GM23338 (cell line): ENCODE results near the gene CEBPE. TPM values are rescaled to one million over a fixed set of nuclear protein-coding genes. Genes with fewer than 3 reads are reported as not detected.

Source experiments
- ATAC-seq: fragments of 200-7000 bp; cut with Tn5 transposase; 3 replicates; pipeline ENCODE4 v1.9.1; 2020
- DNase-seq: peaks from one replicate; pipeline ENCODE4 v3.0.0-alpha.2; 2015; ENCODE audit warnings: low spot score
- H2AFZ ChIP-seq: fragments of 200-600 bp; sonication (generic); 2 replicates; pipeline ENCODE4 v1.8.0; 2016; ENCODE audit warnings: antibody characterized with exemption, mild to moderate bottlenecking, moderate library complexity
- H3F3A ChIP-seq: fragments of 200-600 bp; sonication (generic); replicated peaks from 2 replicates; pipeline ENCODE4 v1.8.0; 2017; ENCODE audit warnings: antibody characterized with exemption, mixed run types, low read depth
- H3K27ac ChIP-seq: fragments of 200-600 bp; sonication (generic); 2 replicates; pipeline ENCODE4 v1.6.1; 2016; ENCODE audit warnings: low read depth
- H3K27me3 ChIP-seq: fragments of 200-600 bp; sonication (generic); 2 replicates; pipeline ENCODE4 v1.8.0; 2016; ENCODE audit warnings: mild to moderate bottlenecking, mixed run types, moderate library complexity; ENCODE audit not compliant: insufficient read depth
- H3K36me3 ChIP-seq: fragments of 200-600 bp; sonication (generic); 2 replicates; pipeline ENCODE4 v1.8.0; 2016; ENCODE audit warnings: mild to moderate bottlenecking; ENCODE audit not compliant: insufficient read depth
- H3K4me1 ChIP-seq: fragments of 200-600 bp; sonication (generic); 2 replicates; pipeline ENCODE4 v1.8.0; 2016; ENCODE audit warnings: mild to moderate bottlenecking, moderate library complexity; ENCODE audit not compliant: insufficient read depth
- H3K4me2 ChIP-seq: fragments of 200-600 bp; sonication (generic); 2 replicates; pipeline ENCODE4 v1.7.1; 2017; ENCODE audit warnings: mixed run types
- H3K4me3 ChIP-seq: fragments of 200-600 bp; sonication (generic); 2 replicates; pipeline ENCODE4 v1.6.1; 2016; ENCODE audit warnings: mixed run types
- H3K79me2 ChIP-seq: fragments of 200-600 bp; sonication (generic); replicated peaks from 2 replicates; pipeline ENCODE4 v1.8.0; 2017; ENCODE audit warnings: mild to moderate bottlenecking; ENCODE audit not compliant: insufficient read depth
- H3K9me2 ChIP-seq: fragments of 200-600 bp; sonication (generic); 2 replicates; pipeline ENCODE4 v1.8.0; 2017; ENCODE audit not compliant: insufficient read depth
- H4K20me1 ChIP-seq: fragments of 200-600 bp; sonication (generic); replicated peaks from 2 replicates; pipeline ENCODE4 v1.8.0; 2017; ENCODE audit warnings: mild to moderate bottlenecking; ENCODE audit not compliant: insufficient read depth
- H3K27ac Mint-ChIP-seq: 2 replicates; pipeline ENCODE4 v1.8.0; 2020; ENCODE audit warnings: inconsistent platforms, mild to moderate bottlenecking, moderate library complexity, mixed read lengths
- H3K27me3 Mint-ChIP-seq: 3 replicates; pipeline ENCODE4 v1.8.0; 2022; ENCODE audit warnings: low read depth, mild to moderate bottlenecking, moderate library complexity, mixed read lengths, inconsistent platforms; ENCODE audit not compliant: insufficient read depth, poor library complexity
- H3K36me3 Mint-ChIP-seq: 3 replicates; pipeline ENCODE4 v1.8.0; 2021; ENCODE audit warnings: low read depth, mild to moderate bottlenecking, inconsistent platforms, moderate library complexity, mixed read lengths
- H3K4me1 Mint-ChIP-seq: 3 replicates; pipeline ENCODE4 v1.8.0; 2020; ENCODE audit warnings: mild to moderate bottlenecking, inconsistent platforms, mixed read lengths
- H3K4me3 Mint-ChIP-seq: 3 replicates; pipeline ENCODE4 v1.8.0; 2021; ENCODE audit warnings: moderate library complexity, mild to moderate bottlenecking, inconsistent platforms, mixed read lengths
- H3K9me3 Mint-ChIP-seq: 3 replicates; pipeline ENCODE4 v1.8.0; 2020; ENCODE audit warnings: moderate library complexity, mild to moderate bottlenecking, inconsistent platforms, mixed read lengths
- CREB1 ChIP-seq: fragments of 250-450 bp; sonication (Bioruptor Pico); IDR thresholded peaks from 2 replicates; pipeline ENCODE4 v1.5.0; 2020; ENCODE audit warnings: low read depth, mild to moderate bottlenecking, moderate library complexity
- CTCF ChIP-seq, 2 experiments: fragments of 200-600 bp in 1 of 2; sonication (generic) in 1 of 2; conservative IDR thresholded peaks; 2 replicates each; pipeline versions ENCODE4 v1.5.1 to v1.6.1; 2016 to 2017; ENCODE audit warnings: antibody characterized with exemption in 2 of 2, low read depth in 2 of 2, mild to moderate bottlenecking in 2 of 2, moderate library complexity in 1 of 2
- ETS1 ChIP-seq: IDR thresholded peaks from 2 replicates; pipeline ENCODE4 v1.6.1; 2016; ENCODE audit warnings: antibody characterized with exemption
- EZH2 ChIP-seq: fragments of 200-600 bp; sonication (generic); IDR thresholded peaks from one replicate; pipeline ENCODE4 v1.8.0; 2017; ENCODE audit warnings: antibody characterized with exemption, mild to moderate bottlenecking, low read depth; ENCODE audit not compliant: unreplicated experiment
- EZH2phosphoT487 ChIP-seq: fragments of 200-600 bp; sonication (generic); IDR thresholded peaks from one replicate; pipeline ENCODE4 v1.8.1; 2018; ENCODE audit warnings: antibody characterized with exemption; ENCODE audit not compliant: unreplicated experiment
- JUNB ChIP-seq: IDR thresholded peaks from one replicate; pipeline ENCODE4 v1.6.1; 2016; ENCODE audit warnings: antibody characterized with exemption; ENCODE audit not compliant: unreplicated experiment
- NANOG ChIP-seq: IDR thresholded peaks from 2 replicates; pipeline ENCODE4 v1.6.1; 2016; ENCODE audit warnings: antibody characterized with exemption, borderline replicate concordance
- POLR2AphosphoS5 ChIP-seq: IDR thresholded peaks from 2 replicates; pipeline ENCODE4 v1.6.1; 2016; ENCODE audit warnings: antibody characterized with exemption, low read depth
- REST ChIP-seq: IDR thresholded peaks from one replicate; pipeline ENCODE4 v1.6.1; 2018; ENCODE audit warnings: antibody characterized with exemption; ENCODE audit not compliant: unreplicated experiment
- STAT1 ChIP-seq: IDR thresholded peaks from one replicate; pipeline ENCODE4 v1.6.1; 2016; ENCODE audit warnings: antibody characterized with exemption; ENCODE audit not compliant: unreplicated experiment
- ZNF114 ChIP-seq: fragments of 250-450 bp; sonication (Bioruptor Pico); IDR thresholded peaks from 2 replicates; pipeline ENCODE4 v1.5.0; 2020; ENCODE audit warnings: mild to moderate bottlenecking, moderate library complexity
- ZNF331 ChIP-seq: fragments of 250-450 bp; sonication (Bioruptor Pico); IDR thresholded peaks from 2 replicates; pipeline ENCODE4 v1.5.0; 2020; ENCODE audit warnings: low read depth, mild to moderate bottlenecking, moderate library complexity
- ZNF462 ChIP-seq: fragments of 250-450 bp; sonication (Bioruptor Pico); IDR thresholded peaks from 2 replicates; pipeline ENCODE4 v1.5.0; 2020; ENCODE audit warnings: mild to moderate bottlenecking, moderate library complexity
- polyA plus RNA-seq: library from polyadenylated mRNA; unstranded; fragments of >200 nt; fragmentation: Nextera tagmentation; extraction: Ambion mirVana; gene quantifications from 2 replicates; pipeline ENCODE4 v1.2.1, GENCODE V29; 2016
- total RNA-seq: library from RNA; depleted of rRNA; stranded (reverse); fragments of >200 nt; shearing (Covaris generic); gene quantifications from 2 replicates; pipeline ENCODE4 v1.2.3, GENCODE V29; 2014

Gene CEBPE
- total and polyA plus RNA-seq, 2 experiments from 2014 or later = not detected

- 0 out of 3 replicates have a peak, but pooled peaks have one; percentile 2 for ATAC-seq
- Histone ChIP-seq H3K79me2 (peaks cover 72% of the 10 kb centered on the region), H3K4me3 (no peak overlapping the region), H4K20me1 (peaks cover 49% of the 10 kb centered on the region), H2AFZ (no peak overlapping the region), H3K4me2 (no peak overlapping the region; the same call in 1 of the 2 replicates), H3F3A (peaks cover 60% of the 10 kb centered on the region), H3K27me3 (no peaks in the 10 kb centered on the region), H3K27ac (no peak overlapping the region; the same call in 1 of the 2 replicates), H3K4me1 (peaks cover 32% of the 10 kb centered on the region), H3K9me2 (no peaks in the 10 kb centered on the region), H3K36me3 (peaks cover 50% of the 10 kb centered on the region)
- Mint-ChIP-seq H3K4me1 (peaks cover 45% of the 10 kb centered on the region), H3K27me3 (peaks cover 16% of the 10 kb centered on the region), H3K9me3 (no peaks in the 10 kb centered on the region), H3K4me3 (peak overlapping the region; percentile 91; the same call in 1 of the 3 replicates), H3K27ac (peak overlapping the region; percentile 85; the same call in 1 of the 2 replicates), H3K36me3 (peaks cover 83% of the 10 kb centered on the region)
- no peak for DNase-seq
- TF ChIP-seq NANOG (no peak), STAT1 (no peak), JUNB (no peak), ZNF331 (CRISPR knock-in tag) (no peak), CREB1 (CRISPR knock-in tag) (no peak), ETS1 (no peak), REST (no peak), CTCF (conservative IDR thresholded peaks at IDR 0.05; ENCODE audit: low read depth in 2 of 2) (no peak), EZH2 (no peak), ZNF462 (CRISPR knock-in tag) (no peak), EZH2phosphoT487 (no peak), ZNF114 (no peak), POLR2AphosphoS5 (no peak)
These were observed 50.9 kb downstream of the CEBPE start for GRCh38 chr14:23067847-23068788.
